CD1c-positive myeloid dendritic cell (primary cell): Measurements from ENCODE around the gene LPCAT2.

Source experiments
- DNase-seq: peaks from one replicate; pipeline ENCODE4 v3.0.0-alpha.2; 2016; ENCODE audit errors: extremely low spot score

The LPCAT2 gene

DNA sequence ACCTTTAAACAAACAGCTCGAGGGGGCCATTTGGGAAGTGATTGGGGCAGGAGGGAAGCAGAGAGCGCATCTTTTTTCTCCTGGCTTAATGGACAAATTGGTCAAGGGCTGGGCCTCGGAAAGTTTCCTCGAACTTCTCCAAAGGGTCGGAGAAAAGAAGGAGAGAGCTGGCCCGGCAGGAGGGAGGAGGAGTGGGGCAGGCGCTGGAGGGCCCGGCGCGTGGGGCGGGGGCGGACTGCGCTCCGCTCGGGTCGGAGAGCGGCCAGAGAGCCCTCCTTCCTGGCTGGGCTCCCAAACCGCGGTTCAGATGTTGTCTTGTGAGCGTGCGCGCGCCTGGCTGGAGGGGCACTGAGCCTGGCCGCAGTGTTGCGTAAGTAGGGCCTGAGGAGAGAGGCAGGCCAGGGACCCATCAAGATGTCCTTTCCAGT lies 28.6 kb upstream of the LPCAT2 start:
- DNase-seq = no peak

DNA sequence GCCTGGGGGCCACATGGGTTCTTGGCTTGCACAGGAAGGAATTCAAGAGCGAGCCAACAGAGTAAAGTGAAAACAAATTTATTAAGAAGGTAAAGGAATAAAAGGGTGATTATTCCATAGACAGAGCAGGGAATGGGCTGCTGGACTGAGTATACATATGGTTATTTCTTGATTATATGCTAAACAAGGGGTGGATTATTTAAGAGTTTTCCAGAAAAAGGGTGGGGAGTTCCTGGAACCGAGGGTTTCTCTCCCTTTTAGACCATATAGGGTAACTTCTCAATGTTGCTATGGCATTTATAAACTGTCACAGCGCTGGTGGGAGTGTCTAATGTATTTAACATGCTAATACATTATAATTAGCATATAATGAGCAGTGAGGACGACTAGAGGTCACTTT lies 27.8 kb upstream of the LPCAT2 start:
- no peak for DNase-seq

DNA sequence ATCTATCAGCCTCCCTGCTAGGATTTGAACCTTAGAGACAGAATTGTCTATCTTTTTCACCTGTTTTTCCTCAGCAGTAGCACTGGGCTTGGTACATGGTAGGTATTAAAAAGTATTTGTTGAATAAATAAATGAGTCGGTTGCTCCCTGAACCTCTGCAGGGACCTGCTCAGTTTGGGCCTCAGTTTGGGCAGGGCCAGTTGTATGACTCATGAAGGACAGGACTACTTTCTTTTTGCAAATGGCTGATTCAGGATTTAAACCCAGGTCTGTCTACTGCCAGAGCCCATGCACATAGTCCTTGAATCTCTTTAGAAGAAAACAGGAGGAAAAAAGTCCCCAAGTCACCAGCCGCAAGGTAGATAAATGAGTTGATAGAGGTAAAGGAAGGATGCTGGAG lies 26.8 kb upstream of the LPCAT2 start:
- no peak for DNase-seq

DNA sequence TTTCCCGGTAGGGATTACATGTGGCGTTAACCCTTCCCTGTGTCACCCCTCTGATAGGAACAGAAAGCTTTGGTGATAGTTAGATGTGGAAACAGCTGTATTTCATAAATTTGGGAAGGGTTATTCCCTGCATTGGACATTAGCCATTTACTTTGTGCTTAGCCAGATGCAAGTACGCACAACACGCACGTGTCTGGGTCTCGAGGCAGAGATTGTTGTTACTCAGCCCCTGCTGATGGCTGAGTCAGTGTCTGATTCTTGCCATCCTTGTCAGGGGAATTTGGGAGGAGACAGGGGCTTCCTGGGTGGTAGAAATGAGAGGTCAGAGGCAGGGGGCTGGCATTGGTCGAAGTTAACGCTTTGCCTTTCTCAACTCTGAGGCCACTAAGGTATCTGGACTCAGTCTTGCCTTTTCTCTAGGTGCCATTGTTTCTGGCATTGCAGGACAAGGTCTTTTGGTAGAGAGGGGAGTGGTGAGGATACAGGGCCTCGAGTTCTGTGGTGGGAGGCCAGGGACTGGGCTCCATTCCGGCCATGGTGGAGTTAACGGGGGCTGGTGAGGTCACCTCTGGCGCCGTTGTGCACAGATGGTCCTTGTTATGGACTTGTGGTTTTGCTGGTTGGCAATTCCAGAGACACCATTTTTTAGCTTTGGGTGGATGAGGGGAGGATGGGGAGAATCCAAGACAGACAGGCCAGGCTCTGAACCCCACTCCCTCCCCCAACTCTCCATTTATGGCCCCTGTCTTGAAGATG lies 21.6 kb upstream of the LPCAT2 start:
- no peak for DNase-seq

GRCh38 chr16:55488306-55488705 lies 20.6 kb upstream of the LPCAT2 start:
- DNase-seq = no peak

- no peak for DNase-seq
Measured at GRCh38 chr16:55489119-55489955, 19.5 kb upstream of the LPCAT2 start.

- no peak for DNase-seq
Measured at GRCh38 chr16:55489956-55490265, 19.0 kb upstream of the LPCAT2 start.

DNA sequence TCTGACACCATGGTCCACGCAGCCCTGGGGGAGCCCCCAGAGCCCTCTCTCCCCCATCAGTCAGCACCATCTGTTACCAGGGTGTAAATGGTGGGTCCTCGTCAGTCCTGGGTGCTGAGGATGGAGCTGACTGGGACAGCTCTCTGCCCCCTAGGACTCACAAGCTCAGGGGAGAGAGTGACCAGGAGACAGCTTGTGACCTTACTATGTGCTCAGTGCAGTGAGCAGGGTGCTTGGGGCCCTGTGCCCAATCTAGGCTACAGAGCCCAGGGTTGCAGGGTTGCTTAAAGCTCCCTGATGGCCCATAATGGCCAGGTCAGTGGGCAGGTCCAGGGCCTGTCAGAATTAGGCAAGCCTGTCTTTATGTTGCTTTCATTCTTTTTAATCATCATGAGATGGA lies 18.6 kb upstream of the LPCAT2 start:
- DNase-seq = no peak

- DNase-seq = no peak
Measured at GRCh38 chr16:55491691-55492090, 17.2 kb upstream of the LPCAT2 start.

DNA sequence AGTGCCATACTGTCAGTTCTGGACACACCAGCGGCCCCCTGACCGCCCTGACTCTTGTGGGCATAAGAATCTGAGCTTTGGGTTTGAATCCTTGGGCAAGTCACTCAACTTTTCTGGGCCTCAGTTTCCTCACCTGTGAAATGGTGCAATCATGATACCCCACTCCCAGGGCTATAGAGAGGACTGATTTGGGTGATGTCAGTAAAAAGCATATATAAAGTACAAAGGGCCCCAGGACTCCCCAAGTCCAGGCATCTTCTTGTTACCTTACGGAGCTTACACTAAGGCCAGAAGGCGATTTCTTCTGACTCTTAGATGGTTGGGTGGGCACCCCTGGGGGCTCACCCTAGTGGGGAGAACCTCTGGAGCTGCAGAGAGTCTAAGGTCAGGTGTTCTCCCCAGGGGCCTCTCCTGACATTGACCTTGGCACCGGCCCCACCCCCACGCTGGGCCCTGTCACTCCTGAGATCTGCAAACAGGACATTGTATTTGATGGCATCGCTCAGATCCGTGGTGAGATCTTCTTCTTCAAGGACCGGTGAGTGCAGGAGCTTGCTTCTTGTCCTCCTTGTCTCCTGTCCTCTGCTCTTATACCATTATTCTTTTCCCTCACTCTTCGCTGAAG lies 16.0 kb upstream of the LPCAT2 start:
- no peak for DNase-seq

- DNase-seq = peak; percentile 72
Measured at GRCh38 chr16:55494994-55495421, 13.9 kb upstream of the LPCAT2 start.

GRCh38 chr16:55495616-55496289 lies 13.1 kb upstream of the LPCAT2 start:
- DNase-seq = no peak

DNA sequence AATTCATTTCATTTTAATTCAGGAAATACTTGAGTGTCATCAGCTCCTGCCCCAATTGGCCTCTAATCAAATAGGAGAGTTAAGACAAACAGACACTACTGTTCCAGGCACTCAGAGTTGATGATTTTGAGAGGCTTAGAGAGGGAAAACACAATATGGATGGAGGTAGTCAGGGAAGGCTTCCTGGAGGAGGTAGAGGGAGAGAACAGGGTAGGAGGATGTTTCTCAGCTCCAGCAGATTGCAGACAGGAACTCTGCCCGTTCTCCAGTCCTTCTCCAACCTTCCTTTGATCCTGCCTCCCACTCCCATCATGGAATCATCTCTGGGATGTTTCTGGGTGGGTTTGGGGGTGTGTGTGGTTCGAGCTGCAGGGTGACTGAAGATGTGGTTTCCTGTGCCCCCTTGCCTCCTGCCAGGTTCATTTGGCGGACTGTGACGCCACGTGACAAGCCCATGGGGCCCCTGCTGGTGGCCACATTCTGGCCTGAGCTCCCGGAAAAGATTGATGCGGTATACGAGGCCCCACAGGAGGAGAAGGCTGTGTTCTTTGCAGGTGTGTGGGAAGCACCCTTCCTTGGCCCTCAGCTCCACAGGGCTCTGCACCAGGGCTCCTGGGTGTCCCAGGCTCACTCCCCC lies 12.2 kb upstream of the LPCAT2 start:
- DNase-seq = no peak

DNA sequence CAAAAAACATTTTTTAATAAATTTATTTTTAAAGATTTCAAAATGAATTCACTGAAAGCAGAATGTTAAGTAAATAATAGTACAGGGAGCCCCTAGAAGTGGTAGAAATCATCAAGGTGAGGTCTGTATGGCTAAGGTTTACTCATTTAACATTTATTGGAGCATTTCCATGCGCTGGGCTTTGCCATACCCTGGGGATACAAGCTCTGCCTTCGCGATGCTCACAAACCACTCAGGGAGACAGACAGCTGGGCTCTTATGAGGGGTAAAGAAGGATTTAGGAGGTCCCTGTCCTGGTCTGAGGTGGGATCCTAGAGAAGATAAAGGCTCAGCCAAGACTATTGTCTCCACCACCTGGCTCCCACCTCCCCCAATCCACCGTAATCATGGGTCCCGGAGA lies 11.3 kb upstream of the LPCAT2 start:
- no peak for DNase-seq

DNA sequence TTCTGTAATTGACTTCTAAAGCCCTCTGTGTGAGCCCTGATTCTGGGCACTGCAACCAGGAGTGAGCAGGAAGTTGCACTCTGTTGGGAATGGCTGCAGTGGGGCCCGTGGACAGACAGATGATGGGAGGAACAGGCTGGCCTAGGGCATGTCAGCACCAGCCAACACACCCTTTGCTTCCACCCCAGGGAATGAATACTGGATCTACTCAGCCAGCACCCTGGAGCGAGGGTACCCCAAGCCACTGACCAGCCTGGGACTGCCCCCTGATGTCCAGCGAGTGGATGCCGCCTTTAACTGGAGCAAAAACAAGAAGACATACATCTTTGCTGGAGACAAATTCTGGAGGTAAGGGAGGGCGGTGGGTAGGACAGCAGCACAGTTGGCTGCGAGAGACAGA lies 10.8 kb upstream of the LPCAT2 start:
- no peak for DNase-seq

- DNase-seq = no peak
Measured at GRCh38 chr16:55499281-55499680, 9.6 kb upstream of the LPCAT2 start.

- DNase-seq = peak; percentile 55
Measured at GRCh38 chr16:55499951-55500529, 8.8 kb upstream of the LPCAT2 start.

GRCh38 chr16:55500530-55501011 lies 8.3 kb upstream of the LPCAT2 start:
- peak; percentile 70 for DNase-seq

DNA sequence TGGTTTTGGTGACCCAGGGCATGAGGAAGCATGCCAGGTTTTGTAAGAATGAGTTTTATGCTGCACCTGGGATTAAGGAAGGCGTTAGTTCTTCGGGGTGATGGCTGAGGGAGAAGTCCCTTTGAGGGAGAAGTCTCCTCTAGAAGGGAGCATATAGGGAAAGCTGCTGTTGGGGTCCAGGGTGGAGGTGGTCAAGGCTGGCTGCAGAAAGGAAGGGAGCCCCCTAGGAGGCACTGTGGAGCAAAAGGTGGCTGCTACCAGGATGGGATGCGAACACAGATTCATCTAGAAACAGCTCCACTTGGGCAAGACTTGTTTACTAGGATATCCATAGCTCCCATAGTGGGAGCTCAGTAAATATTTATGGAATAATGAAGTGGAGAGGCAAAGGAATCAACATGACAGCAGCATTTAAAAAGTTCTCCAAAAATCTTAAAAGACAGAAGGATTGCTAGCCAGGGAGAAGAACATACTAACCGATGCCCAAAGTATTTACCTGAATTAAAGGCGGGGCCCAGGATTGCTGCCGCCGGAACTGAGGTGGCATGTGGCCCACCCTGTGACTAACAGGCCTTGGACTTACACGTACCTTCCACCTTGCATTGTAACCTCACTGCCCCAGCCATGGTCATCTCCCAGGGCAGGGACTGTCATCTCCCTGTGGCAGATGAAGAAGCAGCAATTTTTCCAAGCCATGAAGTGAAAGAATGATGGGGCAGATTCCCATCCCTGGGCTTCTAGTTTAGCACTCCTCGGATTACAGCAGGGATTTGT lies 7.1 kb upstream of the LPCAT2 start:
- no peak for DNase-seq

DNA sequence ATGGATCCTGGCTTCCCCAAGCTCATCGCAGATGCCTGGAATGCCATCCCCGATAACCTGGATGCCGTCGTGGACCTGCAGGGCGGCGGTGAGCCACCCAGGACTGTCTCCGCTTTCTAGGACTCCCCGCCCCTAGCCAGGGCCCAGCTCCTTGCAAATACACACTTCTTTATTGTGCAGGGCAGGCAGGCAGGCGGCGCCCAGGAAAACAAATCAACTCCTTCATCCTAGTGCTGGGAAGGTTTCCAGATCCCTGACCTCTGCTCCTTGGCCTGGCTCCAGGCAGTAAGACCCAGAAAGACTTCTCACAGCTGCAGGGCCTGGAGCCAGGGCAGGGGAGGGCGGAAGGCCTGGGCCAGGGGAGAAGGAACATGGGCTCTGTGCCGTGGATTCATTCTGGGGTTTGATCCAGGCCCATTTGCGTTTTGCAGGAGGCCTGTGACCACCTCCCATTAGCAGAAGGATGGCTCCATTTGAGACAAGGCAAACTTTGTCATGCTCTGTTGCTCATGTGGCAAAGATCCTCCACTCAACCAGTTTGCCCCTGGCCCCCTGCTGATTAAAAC lies 6.0 kb upstream of the LPCAT2 start:
- DNase-seq = no peak
